Astrocyte (in vitro differentiated cells and primary cell): ENCODE data around the gene MYPOP.

Experiments
- CTCF ChIP-seq: IDR thresholded peaks from 2 replicates; pipeline ENCODE4 v1.5.1; 2011; ENCODE audit warnings: low read depth, mild to moderate bottlenecking, inconsistent platforms, low read length, moderate library complexity; ENCODE audit not compliant: insufficient read depth
- EZH2 ChIP-seq: IDR thresholded peaks from 2 replicates; pipeline ENCODE4 v1.6.1; 2012; ENCODE audit warnings: mild to moderate bottlenecking, low read length, inconsistent platforms; ENCODE audit not compliant: insufficient read depth

GRCh38 chr19:45906221-45906620, 3.8 kb upstream of the MYPOP start:
- TF ChIP-seq CTCF (no peak), EZH2 (no peak)
